Stimulated activated CD8-positive, alpha-beta memory T cell treated with anti-CD3 and anti-CD28 coated beads, Interleukin-4, amount 100 ng/mL, for 48 hours (primary cell): ENCODE results near the gene BPIFB2.
"Not testable (repeated sequence)": the region's sequence is repeated elsewhere in the genome, so short reads cannot be mapped to it uniquely, and the experiment has no call there.

Source experiments
- DNase-seq: peaks from one replicate; pipeline ENCODE4 v3.0.0-alpha.2; 2020

Gene BPIFB2

DNA sequence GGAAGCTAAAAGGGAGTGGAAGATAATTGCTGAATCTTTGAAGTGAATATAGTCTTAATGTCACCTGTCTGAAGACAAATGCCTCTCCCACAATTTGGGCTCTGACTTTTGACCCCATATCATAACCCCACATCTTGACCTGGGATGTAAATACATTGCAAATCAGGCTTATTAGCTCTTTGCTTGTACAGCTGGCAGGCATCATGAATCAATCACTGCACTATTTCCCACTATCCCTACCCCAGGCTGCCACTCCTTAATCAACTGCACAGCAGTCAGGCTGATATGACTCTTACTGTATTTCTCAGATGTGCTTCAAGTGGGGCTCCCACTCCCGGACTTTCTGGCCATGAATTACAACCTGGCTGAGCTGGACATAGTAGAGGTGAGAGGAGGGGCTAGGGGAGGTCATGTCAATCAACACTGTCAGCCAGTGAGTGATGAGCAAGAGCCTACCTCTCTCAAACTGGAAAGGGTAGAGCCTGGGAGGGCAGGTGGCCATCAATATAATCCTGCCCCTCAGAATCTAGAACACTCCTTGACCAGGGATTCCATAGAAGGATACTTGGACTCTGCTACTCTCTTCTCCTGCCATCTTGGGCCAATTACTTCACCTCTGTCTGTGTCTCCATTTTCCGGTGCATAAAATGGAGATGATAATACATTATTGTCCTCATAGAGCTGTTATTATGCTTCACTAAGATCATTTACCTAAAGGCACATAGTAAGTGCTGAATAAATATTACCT lies 35.7 kb downstream of the BPIFB2 start:
- DNase-seq, result no peak

GRCh38 chr20:33043731-33044181 lies 36.3 kb downstream of the BPIFB2 start:
- DNase-seq, result no peak

DNA sequence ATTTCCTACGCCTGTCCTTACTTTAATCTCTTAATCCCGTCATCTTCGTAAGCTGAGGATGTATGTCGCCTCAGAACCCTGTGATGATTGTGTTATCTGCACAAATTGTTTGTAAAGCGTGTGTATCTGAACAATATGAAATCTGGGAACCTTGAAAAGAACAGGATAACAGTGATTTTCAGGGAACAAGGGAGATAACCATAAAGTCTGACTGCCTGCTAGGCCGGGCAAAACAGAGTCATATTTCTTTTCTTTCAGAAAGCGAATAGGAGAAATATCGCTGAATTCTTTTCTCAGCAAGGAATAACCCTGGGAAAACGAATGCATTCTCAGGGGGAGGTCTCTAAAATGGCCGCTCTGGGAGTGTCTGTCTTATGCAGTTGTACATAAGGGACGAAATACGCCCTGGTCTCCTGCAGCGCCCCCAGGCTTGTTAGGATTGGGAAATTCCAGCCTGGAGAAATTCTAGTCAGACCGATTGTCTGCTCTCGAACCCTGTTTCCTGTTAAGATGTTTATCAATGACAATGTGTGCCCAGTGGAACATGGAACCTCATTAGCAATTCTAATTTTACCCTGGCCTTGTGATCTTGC lies 37.7 kb downstream of the BPIFB2 start:
- not testable (repeated sequence) for DNase-seq

DNA sequence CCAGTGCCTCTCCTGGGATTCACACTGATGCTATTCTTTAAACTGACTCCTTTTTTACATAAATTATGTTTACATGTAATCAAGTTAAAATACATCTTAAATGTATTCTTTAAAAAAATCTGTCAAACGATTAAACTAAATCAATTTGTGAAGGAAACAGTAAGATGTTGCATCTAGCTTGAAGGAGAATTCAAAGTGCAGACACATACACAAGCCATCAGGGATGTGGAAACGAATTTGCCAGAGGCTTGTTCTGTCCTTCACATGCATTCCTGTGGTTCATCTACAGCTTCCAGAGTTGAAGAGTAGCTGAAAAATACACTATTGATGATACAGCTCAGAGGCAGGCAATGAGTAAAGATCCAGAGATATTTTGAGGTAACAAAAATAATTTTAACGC lies 38.9 kb downstream of the BPIFB2 start:
- no peak for DNase-seq

DNA sequence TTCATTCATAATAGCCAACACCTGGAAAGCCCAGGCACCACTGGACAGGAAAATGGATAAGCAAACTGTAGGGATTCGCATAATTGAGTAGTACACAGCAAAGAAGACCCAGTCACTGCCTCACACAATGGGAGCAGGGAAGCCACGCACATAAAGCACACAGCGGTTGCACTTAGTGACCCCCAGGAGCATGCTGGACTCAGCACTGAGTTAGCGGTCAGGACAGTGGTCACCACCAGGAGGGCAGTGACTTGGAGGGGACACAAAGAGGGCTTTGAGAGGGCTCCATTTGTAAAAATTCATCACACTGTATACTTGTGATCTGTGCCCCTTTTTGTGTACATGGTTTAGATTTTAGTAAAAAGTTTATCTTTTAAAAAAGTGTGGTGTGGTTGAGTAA lies 43.8 kb downstream of the BPIFB2 start:
- DNase-seq, result no peak

GRCh38 chr20:33053291-33054106 lies 46.0 kb downstream of the BPIFB2 start, which contains the start of gene BPIFB3:
TSS of gene BPIFB3 (plus strand) at chr20:33053903. CDS start at chr20:33055436, 1,533 bp downstream.
- no peak for DNase-seq

GRCh38 chr20:33054381-33054780 lies 46.9 kb downstream of the BPIFB2 start:
- DNase-seq, result no peak

DNA sequence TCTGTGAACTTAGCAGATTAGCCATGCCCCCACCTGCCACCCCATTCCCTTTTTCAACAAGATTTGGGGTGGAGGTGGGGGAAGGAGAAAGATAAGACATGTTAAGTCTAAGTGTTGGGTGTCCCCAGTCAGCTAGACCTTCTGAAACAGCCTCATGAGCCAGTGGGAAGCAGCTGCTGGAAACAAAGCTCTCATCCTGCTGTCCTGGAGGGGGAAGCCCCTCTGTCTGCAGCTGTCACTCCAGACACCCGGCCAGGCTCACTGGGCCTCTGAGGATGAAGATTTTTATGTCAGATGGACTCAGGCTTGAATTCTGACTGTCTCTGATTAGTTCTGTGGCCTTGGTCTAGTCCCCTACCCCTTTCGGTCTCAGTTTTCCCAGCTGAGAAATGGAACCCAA lies 47.3 kb downstream of the BPIFB2 start:
- DNase-seq, result no peak

DNA sequence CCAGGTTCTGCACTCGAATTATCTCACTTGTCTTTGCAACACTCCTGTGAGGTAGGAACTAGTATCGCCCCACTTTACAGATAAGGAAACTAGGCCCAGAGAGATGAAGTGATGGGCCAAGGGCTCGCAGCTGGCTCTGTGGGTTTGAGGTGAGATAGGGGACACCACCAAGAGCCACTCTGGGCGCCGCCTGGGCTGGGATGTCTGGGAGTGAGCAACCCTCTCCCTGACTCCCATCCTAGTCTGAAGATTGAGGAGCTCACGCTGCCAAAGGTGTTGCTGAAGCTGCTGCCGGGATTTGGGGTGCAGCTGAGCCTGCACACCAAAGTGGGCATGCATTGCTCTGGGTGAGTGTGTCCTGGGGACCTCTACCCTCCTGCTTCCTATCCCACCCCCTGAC lies 51.6 kb downstream of the BPIFB2 start:
- no peak for DNase-seq

DNA sequence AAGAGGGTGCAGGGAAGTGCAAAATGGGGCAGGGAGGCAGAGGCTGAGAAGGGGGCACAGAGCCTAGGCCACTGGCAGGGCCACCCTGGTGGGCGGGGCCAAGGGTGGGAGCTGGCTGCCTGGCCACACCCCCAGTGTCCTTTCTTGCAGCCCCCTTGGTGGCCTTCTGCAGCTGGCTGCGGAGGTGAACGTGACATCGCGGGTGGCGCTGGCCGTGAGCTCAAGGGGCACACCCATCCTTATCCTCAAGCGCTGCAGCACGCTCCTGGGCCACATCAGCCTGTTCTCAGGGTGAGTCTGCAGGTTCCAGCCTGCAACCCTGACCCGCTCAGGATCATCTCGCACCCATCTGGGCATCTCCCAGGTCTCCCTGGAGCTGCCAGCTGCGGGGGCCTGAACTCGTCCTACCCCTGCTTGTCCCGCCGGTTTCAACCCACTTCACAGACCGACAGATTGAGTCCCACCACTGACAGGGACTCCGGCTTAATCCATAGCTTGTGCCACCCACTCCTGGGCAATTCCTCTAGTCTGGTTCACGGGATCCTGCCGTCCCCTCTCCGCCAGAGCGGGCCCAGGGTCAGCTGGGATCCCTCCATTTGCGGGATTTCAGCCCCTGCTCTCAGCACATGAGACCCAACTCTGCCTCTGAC lies 52.4 kb downstream of the BPIFB2 start:
- no peak for DNase-seq

- no peak for DNase-seq
Measured at GRCh38 chr20:33061658-33062028, 54.1 kb downstream of the BPIFB2 start.

DNA sequence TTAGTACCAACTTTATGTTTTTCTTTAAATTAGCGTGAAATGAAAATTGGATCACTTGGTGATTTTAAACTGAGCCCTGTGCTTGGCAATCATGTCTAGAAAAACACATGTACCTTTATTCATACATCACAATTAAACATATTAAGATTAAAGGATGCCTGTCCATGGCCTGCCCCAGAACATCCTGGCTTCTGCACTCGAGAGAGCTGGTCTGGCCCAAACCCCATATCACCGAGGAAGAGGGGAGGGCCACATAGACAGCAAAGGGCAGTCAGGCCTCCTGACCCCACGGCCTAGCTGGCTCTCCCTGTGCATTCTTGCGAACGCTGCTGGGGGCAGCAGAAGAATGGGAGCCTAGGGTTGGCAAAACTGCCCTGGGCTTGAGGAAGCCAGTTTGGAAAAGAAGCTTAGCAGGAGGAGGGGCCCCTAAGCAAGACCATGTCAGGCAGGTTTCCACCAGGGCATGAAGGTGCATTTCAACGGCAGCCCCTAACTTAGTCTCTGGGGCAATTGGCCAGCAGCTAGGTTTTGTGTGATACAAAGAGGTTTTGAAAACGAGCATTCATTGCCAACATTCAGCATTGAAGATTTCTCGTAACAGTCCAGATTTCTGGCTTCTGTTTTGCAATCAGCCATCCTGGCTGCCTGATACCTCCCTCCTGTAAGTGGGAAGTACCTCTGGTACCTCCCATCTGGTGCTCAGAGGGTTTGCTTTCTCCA lies 54.8 kb downstream of the BPIFB2 start:
- DNase-seq, result no peak

DNA sequence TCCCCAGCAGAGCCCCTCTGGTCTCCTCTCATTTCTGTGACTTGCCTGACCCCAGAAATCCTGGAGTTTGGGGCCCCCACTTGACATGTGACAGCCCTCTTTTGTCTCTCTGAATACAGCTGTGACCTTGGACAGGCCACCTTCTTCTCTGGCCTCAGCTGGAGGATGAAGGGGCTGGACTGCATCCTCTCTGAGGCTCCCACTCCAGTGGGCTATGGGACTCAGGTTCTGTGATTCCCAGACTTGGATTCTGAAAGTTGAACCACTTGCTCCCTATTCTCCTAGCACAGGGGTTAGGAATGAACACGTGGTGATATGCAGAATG lies 55.3 kb downstream of the BPIFB2 start:
- no peak for DNase-seq

DNA sequence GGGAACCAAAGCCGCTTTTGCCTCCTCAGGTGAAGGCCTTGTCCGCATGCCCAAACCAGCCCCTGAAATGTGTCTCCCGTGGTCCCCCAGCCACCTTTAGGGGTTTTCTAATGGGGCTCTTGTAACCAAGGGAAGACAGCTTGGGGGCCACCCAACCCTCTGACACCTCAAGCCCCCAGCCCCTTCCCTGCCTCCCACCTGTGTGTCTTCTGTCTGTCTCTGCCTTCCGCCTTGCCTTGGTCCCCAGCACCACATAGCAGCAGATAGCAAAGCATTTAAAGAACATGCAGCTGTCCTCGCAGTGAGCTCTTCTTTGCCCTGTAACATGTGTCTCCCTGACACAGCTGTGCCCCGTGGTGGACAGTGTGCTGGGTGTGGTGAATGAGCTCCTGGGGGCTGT lies 55.8 kb downstream of the BPIFB2 start:
- DNase-seq, result no peak

DNA sequence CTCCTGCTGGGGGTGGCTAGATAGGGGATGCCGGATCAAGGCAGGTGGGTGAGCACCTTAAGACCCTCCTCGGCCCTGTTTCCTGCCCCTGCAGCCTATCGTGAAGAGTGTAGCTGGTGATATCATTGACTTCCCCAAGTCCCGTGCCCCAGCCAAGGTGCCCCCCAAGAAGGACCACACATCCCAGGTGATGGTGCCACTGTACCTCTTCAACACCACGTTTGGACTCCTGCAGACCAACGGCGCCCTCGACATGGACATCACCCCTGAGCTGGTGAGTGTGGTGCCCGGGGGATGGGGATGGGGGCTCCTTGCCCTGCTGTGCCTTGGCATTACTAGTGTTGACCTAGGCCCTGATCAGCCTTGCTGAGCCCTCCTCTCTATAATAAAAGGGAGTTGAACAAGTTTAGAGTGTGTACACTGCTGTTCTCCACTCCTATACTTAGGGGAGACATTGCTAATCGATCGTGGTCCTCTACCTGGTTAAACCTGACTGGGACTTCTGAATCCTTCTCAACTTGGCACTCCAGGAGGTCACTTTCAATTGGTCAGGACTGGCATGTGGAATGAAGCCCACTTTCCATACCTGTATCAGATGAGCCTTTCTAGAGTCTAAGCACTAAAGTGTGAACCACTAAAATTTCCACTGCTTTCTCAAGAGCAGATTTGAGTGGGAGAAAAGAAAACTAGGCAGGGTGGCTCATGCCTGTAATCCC lies 57.2 kb downstream of the BPIFB2 start:
- DNase-seq, result no peak

DNA sequence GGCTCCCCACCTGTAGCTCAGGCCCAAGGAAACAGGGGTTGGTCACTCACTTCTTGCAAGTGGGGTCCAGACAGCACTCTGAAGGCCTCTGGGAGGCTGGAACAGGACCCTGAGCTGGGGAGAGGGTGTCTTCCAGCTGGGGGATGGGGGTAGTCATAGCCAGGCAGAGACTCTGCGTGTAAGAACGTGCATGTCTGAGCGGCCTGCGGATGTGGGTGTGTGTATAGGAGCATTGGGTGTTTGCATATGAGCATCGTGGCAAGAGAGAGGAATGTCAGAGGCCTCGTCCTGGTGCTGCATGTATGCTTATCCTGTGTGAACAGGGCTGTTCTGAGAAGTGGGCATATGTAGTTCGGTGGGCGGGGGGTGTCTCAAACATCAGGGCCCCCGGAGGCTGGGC lies 58.3 kb downstream of the BPIFB2 start:
- no peak for DNase-seq

- DNase-seq, result no peak
Measured at GRCh38 chr20:33067806-33068205, 60.3 kb downstream of the BPIFB2 start.

GRCh38 chr20:33068251-33068939 lies 60.9 kb downstream of the BPIFB2 start:
- no peak for DNase-seq

GRCh38 chr20:33069673-33070072 lies 62.2 kb downstream of the BPIFB2 start:
- no peak for DNase-seq

GRCh38 chr20:33070111-33071053 lies 62.9 kb downstream of the BPIFB2 start:
- no peak for DNase-seq
